ENCODE results near the gene VASP. TPM values are rescaled to one million over a fixed set of nuclear protein-coding genes. Genes with fewer than 3 reads are reported as not detected.

Gene VASP
- total RNA-seq, 1 donor from 2014 or later: 103 TPM

GRCh38 chr19:45517641-45518468, 10.6 kb downstream of the VASP start:
- intact Hi-C loops (cut with DNase I): no loop called here
- TF ChIP-seq POLR2AphosphoS5 (IDR thresholded peaks at IDR 0.05; ENCODE audit: insufficient read depth in 1 of 2, low read depth in 1 of 2) (no peak), POLR2A (IDR thresholded peaks at IDR 0.05) (no peak), CTCF (IDR thresholded peaks at IDR 0.05) (no peak)
- no peak for DNase-seq (ENCODE audit: extremely low spot score in 2 of 2)
- no peak overlapping the region for H3K4me3 ChIP-seq
- H3K36me3 ChIP-seq: peaks cover 0 to 37% of the 10 kb centered on the region in 2 donors
- no peaks in the 10 kb centered on the region for H3K27me3 ChIP-seq
- H3K4me1 ChIP-seq: peaks cover 36% of the 10 kb centered on the region
- H3K9me3 ChIP-seq: no peaks in the 10 kb centered on the region
- no peak overlapping the region for H3K27ac ChIP-seq

- intact Hi-C loops (cut with DNase I): no loop called here
- Histone ChIP-seq H3K27ac (no peak overlapping the region), H3K4me3 (no peak overlapping the region), H3K27me3 (no peaks in the 10 kb centered on the region), H3K4me1 (peaks cover 30% of the 10 kb centered on the region), H3K9me3 (no peaks in the 10 kb centered on the region), H3K36me3 (peaks cover 0 to 37% of the 10 kb centered on the region in 2 donors)
- TF ChIP-seq CTCF (IDR thresholded peaks at IDR 0.05): no peak
- TF ChIP-seq POLR2A (IDR thresholded peaks at IDR 0.05): no peak
- no peak for TF ChIP-seq POLR2AphosphoS5 (IDR thresholded peaks at IDR 0.05; ENCODE audit: insufficient read depth in 1 of 2, low read depth in 1 of 2)
- DNase-seq (ENCODE audit: extremely low spot score in 2 of 2): no peak
These were observed 11.2 kb downstream of the VASP start for GRCh38 chr19:45518469-45518826.

GRCh38 chr19:45522010-45522941, 15.0 kb downstream of the VASP start:
- TF ChIP-seq POLR2AphosphoS5 (IDR thresholded peaks at IDR 0.05; ENCODE audit: insufficient read depth in 1 of 2, low read depth in 1 of 2) (no peak), CTCF (IDR thresholded peaks at IDR 0.05) (no peak), POLR2A (IDR thresholded peaks at IDR 0.05) (no peak)
- DNase-seq (ENCODE audit: extremely low spot score in 2 of 2): no peak
- H3K27ac ChIP-seq: no peak overlapping the region
- no peak overlapping the region for H3K4me3 ChIP-seq
- H3K9me3 ChIP-seq: no peaks in the 10 kb centered on the region
- intact Hi-C loops (cut with DNase I): no loop called here
- H3K36me3 ChIP-seq: peaks cover 0 to 62% of the 10 kb centered on the region in 2 donors
- H3K4me1 ChIP-seq: peaks cover 6% of the 10 kb centered on the region
- H3K27me3 ChIP-seq: no peaks in the 10 kb centered on the region

GRCh38 chr19:45523642-45524256, 16.5 kb downstream of the VASP start:
- intact Hi-C loops (cut with DNase I): loop anchor here (1.0 kb wide), 1 partner anchor 119 kb away; no protein-coding TSS in a partner anchor
- Histone ChIP-seq H3K27me3 (no peaks in the 10 kb centered on the region), H3K36me3 (peaks cover 0 to 50% of the 10 kb centered on the region in 2 donors), H3K4me1 (peaks cover 18% of the 10 kb centered on the region), H3K27ac (no peak overlapping the region), H3K4me3 (no peak overlapping the region), H3K9me3 (no peaks in the 10 kb centered on the region)
- TF ChIP-seq POLR2AphosphoS5 (IDR thresholded peaks at IDR 0.05; ENCODE audit: insufficient read depth in 1 of 2, low read depth in 1 of 2) (peak in 1 of 2 donors; percentile 63), POLR2A (IDR thresholded peaks at IDR 0.05) (no peak), CTCF (IDR thresholded peaks at IDR 0.05) (peak; percentile 87 to 98 (median 88))
- DNase-seq (ENCODE audit: extremely low spot score in 2 of 2): no peak

Measured in vagina (tissue), 2 donors.